MM.1S (cell line): ENCODE data around the gene ULK2.
A peak's percentile ranks its signal among the peaks of the same experiment; 100 is the strongest.

ENCODE experiments used
- DNase-seq: peaks from one replicate; pipeline ENCODE4 v3.0.0-alpha.2; 2015
- H2AFZ ChIP-seq: fragments of 300-600 bp; sonication (generic); 2 replicates; pipeline ENCODE4 v1.6.0; 2016; ENCODE audit warnings: antibody characterized with exemption, low read length
- H3F3A ChIP-seq: fragments of 300-600 bp; sonication (generic); 2 replicates; pipeline ENCODE4 v1.6.1; 2016; ENCODE audit warnings: mild to moderate bottlenecking, antibody characterized with exemption, low read length, moderate library complexity, mixed read lengths; ENCODE audit not compliant: insufficient read depth
- H3K27ac ChIP-seq: fragments of 300-600 bp; sonication (generic); 2 replicates; pipeline ENCODE4 v1.5.1; 2016; ENCODE audit warnings: mild to moderate bottlenecking, low read length
- H3K27me3 ChIP-seq: fragments of 300-600 bp; sonication (generic); replicated peaks from 2 replicates; pipeline ENCODE4 v1.6.0; 2016; ENCODE audit warnings: low read length; ENCODE audit not compliant: insufficient read depth
- H3K36me3 ChIP-seq: fragments of 300-600 bp; sonication (generic); replicated peaks from 2 replicates; pipeline ENCODE4 v1.6.1; 2016; ENCODE audit warnings: mild to moderate bottlenecking, low read length, mixed read lengths; ENCODE audit not compliant: insufficient read depth
- H3K4me1 ChIP-seq: fragments of 300-600 bp; sonication (generic); 2 replicates; pipeline ENCODE4 v1.6.1; 2016; ENCODE audit warnings: low read length, mixed read lengths
- H3K4me2 ChIP-seq: fragments of 300-600 bp; sonication (generic); 2 replicates; pipeline ENCODE4 v1.6.0; 2016; ENCODE audit warnings: low read depth, low read length
- H3K4me3 ChIP-seq: fragments of 300-600 bp; sonication (generic); 2 replicates; pipeline ENCODE4 v1.5.1; 2016; ENCODE audit warnings: low read length, mixed read lengths
- H3K79me2 ChIP-seq: fragments of 300-600 bp; sonication (generic); 2 replicates; pipeline ENCODE4 v1.6.1; 2016; ENCODE audit warnings: mixed run types, low read length, mixed read lengths
- H3K9ac ChIP-seq: fragments of 300-600 bp; sonication (generic); 2 replicates; pipeline ENCODE4 v1.6.1; 2016; ENCODE audit warnings: low read length, mixed read lengths
- H3K9me2 ChIP-seq: fragments of 300-600 bp; sonication (generic); replicated peaks from 2 replicates; pipeline ENCODE4 v1.6.1; 2016; ENCODE audit warnings: mild to moderate bottlenecking, low read length, mixed read lengths; ENCODE audit not compliant: insufficient read depth
- H3K9me3 ChIP-seq: fragments of 300-600 bp; sonication (generic); replicated peaks from 2 replicates; pipeline ENCODE4 v1.6.1; 2016; ENCODE audit warnings: mild to moderate bottlenecking, low read length, mixed read lengths; ENCODE audit not compliant: insufficient read depth
- H4K20me1 ChIP-seq: fragments of 300-600 bp; sonication (generic); 2 replicates; pipeline ENCODE4 v1.6.1; 2016; ENCODE audit warnings: mild to moderate bottlenecking, low read length, moderate library complexity, mixed read lengths; ENCODE audit not compliant: insufficient read depth
- CTCF ChIP-seq: fragments of 300-600 bp; sonication (generic); IDR thresholded peaks from 2 replicates; pipeline ENCODE4 v1.5.1; 2016; ENCODE audit warnings: antibody characterized with exemption, low read length, mixed read lengths
- EZH2 ChIP-seq: fragments of 300-600 bp; sonication (generic); optimal IDR thresholded peaks from 2 replicates; pipeline ENCODE3; 2017; ENCODE audit warnings: low read depth, mild to moderate bottlenecking, antibody characterized with exemption, low read length, mixed read lengths
- EZH2phosphoT487 ChIP-seq: fragments of 300-600 bp; sonication (generic); IDR thresholded peaks from 2 replicates; pipeline ENCODE4 v1.6.1; 2018; ENCODE audit warnings: antibody characterized with exemption, low read length

Gene ULK2

GRCh38 chr17:19857640-19858039 lies 10.1 kb downstream of the ULK2 start:
- no peaks in the 10 kb centered on the region for H3K36me3 ChIP-seq
- H3K79me2 ChIP-seq: no peaks in the 10 kb centered on the region
- H3K4me2 ChIP-seq: no peak overlapping the region
- H3K27me3 ChIP-seq: no peaks in the 10 kb centered on the region
- no peaks in the 10 kb centered on the region for H3K9me2 ChIP-seq
- no peak overlapping the region for H3K27ac ChIP-seq
- H2AFZ ChIP-seq: no peak overlapping the region
- DNase-seq: no peak
- no peak overlapping the region for H3K9ac ChIP-seq
- H3F3A ChIP-seq: no peaks in the 10 kb centered on the region
- H3K4me1 ChIP-seq: no peaks in the 10 kb centered on the region
- no peaks in the 10 kb centered on the region for H4K20me1 ChIP-seq
- TF ChIP-seq CTCF (no peak), EZH2phosphoT487 (no peak), EZH2 (no peak)
- no peak overlapping the region for H3K4me3 ChIP-seq
- H3K9me3 ChIP-seq: no peaks in the 10 kb centered on the region

- no peak overlapping the region for H3K27ac ChIP-seq
- H3K9me2 ChIP-seq: no peaks in the 10 kb centered on the region
- no peaks in the 10 kb centered on the region for H3K9me3 ChIP-seq
- H3K27me3 ChIP-seq: no peaks in the 10 kb centered on the region
- DNase-seq: no peak
- H2AFZ ChIP-seq: no peak overlapping the region
- H3F3A ChIP-seq: no peaks in the 10 kb centered on the region
- no peaks in the 10 kb centered on the region for H3K4me1 ChIP-seq
- H3K36me3 ChIP-seq: no peaks in the 10 kb centered on the region
- H3K9ac ChIP-seq: no peak overlapping the region
- H3K79me2 ChIP-seq: no peaks in the 10 kb centered on the region
- no peaks in the 10 kb centered on the region for H4K20me1 ChIP-seq
- H3K4me2 ChIP-seq: no peak overlapping the region
- H3K4me3 ChIP-seq: no peak overlapping the region
- no peak for TF ChIP-seq EZH2phosphoT487
These were observed 33.8 kb downstream of the ULK2 start for GRCh38 chr17:19833914-19834313.

- TF ChIP-seq CTCF (no peak), EZH2 (no peak), EZH2phosphoT487 (no peak)
- no peak overlapping the region for H3K27ac ChIP-seq
- no peaks in the 10 kb centered on the region for H3K79me2 ChIP-seq
- H3K4me1 ChIP-seq: no peaks in the 10 kb centered on the region
- DNase-seq: no peak
- H3K9me2 ChIP-seq: no peaks in the 10 kb centered on the region
- H4K20me1 ChIP-seq: no peaks in the 10 kb centered on the region
- no peaks in the 10 kb centered on the region for H3K36me3 ChIP-seq
- no peak overlapping the region for H3K9ac ChIP-seq
- H2AFZ ChIP-seq: no peak overlapping the region
- no peak overlapping the region for H3K4me2 ChIP-seq
- H3K27me3 ChIP-seq: no peaks in the 10 kb centered on the region
- no peak overlapping the region for H3K4me3 ChIP-seq
- H3K9me3 ChIP-seq: no peaks in the 10 kb centered on the region
- no peaks in the 10 kb centered on the region for H3F3A ChIP-seq
These were observed 37.7 kb downstream of the ULK2 start for GRCh38 chr17:19830061-19830460.

GRCh38 chr17:19812407-19812806 lies 55.3 kb downstream of the ULK2 start:
- Histone ChIP-seq H3K9me2 (no peaks in the 10 kb centered on the region), H3K36me3 (no peaks in the 10 kb centered on the region), H3K9ac (no peak overlapping the region), H3K79me2 (no peaks in the 10 kb centered on the region), H3K4me2 (no peak overlapping the region), H4K20me1 (no peaks in the 10 kb centered on the region), H3F3A (no peaks in the 10 kb centered on the region), H2AFZ (no peak overlapping the region), H3K4me1 (no peaks in the 10 kb centered on the region), H3K4me3 (no peak overlapping the region), H3K27me3 (no peaks in the 10 kb centered on the region), H3K9me3 (no peaks in the 10 kb centered on the region), H3K27ac (no peak overlapping the region)
- no peak for DNase-seq
- TF ChIP-seq CTCF: peak; percentile 13; the same call in 1 of the 2 replicates
- no peak for TF ChIP-seq EZH2
- no peak for TF ChIP-seq EZH2phosphoT487
